Suprapubic skin (tissue), 3 donors: ENCODE measurements around the gene UBE2R2.

Source experiments
- CTCF ChIP-seq, 2 donors: fragments of 200-600 bp in 1 of 2; fragments of 450-650 bp in 1 of 2; sonication (generic) in 1 of 2; IDR thresholded peaks; one replicate each; pipeline ENCODE4 v1.5.1; 2016 to 2019; ENCODE audit warnings: antibody characterized with exemption in 2 of 2, mild to moderate bottlenecking in 1 of 2, moderate library complexity in 1 of 2
- POLR2A ChIP-seq, 2 donors: fragments of 450-650 bp; IDR thresholded peaks; one replicate each; pipeline ENCODE4 v1.6.1; 2017; ENCODE audit warnings: antibody characterized with exemption in 2 of 2, mild to moderate bottlenecking in 2 of 2, moderate library complexity in 2 of 2

GRCh38 chr9:33846231-33846630 lies 29.3 kb downstream of the UBE2R2 start:
- no peak for TF ChIP-seq CTCF (IDR thresholded peaks at IDR 0.05)
- TF ChIP-seq POLR2A (IDR thresholded peaks at IDR 0.05), result no peak
